ENCODE results near the gene FOXJ3.

FOXJ3 gene

DNA sequence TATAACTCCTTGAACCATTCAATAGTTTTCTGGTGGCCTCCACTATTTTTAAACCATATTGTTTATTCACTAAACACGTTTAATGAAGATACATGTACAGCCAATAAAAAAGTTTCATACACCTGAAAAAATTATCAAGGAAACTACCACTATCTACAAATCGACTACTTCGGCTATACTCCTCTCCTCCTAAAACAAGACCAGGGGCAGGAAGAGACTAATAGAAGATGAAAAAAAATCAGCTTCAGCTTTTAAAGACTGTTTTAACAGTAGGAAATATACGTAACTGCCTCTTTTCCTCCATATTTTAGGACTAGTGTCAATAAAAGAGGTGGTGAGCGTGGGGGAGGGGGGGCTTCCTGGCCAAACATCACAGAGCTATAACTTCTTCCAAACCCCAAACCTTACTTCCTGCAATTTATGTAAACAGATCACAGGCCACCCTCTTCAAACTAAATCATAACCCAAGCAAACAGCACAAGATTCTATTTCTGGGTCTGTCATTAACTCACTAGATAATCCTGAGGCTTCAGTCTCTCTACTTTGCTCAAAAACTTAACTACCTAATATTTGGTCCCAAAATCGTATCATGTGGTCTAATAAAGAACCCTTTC is 15.1 kb downstream of the FOXJ3 start:
- Histone ChIP-seq H3K36me3 (ENCODE audit: insufficient read depth, low read length) (peaks cover 4% of the 10 kb centered on the region), H3K9me3 (replicated peaks; ENCODE audit: low read length) (no peaks in the 10 kb centered on the region), H3K27me3 (ENCODE audit: control insufficient read depth, insufficient read depth, low read length) (no peaks in the 10 kb centered on the region), H3K4me2 (ENCODE audit: low read length) (peak overlapping the region; percentile 19), H3K4me1 (ENCODE audit: control insufficient read depth, insufficient read depth, low read length) (peaks cover 28% of the 10 kb centered on the region), H3K9ac (ENCODE audit: low read depth, low read length) (no peak overlapping the region), H3K4me3 (ENCODE audit: low read length) (no peak overlapping the region)

DNA sequence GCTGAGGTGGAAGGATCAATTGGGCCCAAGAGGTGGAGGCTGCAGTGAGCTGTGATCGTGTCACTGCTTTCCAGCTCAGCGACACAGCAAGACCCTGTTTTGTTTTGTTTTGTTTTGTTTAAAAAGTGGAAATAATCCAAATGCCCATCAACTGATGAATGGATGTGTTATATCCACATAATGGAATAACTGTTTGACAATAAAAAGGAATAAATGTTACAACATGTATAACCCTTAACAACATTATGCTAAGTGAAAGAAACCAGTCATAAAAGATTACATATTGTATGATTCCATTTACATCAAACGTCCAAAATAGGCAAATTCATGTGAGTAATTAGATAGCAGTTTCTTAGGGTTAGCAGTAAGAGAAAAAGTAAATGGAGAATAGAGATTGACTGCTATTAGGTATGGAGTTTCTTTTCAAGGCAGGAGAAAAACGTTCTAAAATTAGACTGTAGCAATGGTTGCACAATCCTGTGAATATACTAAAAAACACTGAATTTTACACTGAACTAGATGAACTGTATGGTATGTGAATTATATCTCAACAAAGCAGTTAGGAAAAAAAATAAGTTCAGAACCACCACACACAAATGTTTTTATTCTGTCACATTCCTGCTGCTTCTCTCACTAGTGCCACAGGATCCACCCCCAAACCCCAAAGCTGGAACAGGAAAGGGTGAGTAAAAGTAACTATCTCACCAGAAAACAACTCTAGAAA is 15.7 kb downstream of the FOXJ3 start:
- Histone ChIP-seq H3K4me2 (ENCODE audit: low read length) (peak overlapping the region; percentile 19), H3K4me1 (ENCODE audit: control insufficient read depth, insufficient read depth, low read length) (peaks cover 28% of the 10 kb centered on the region), H3K9me3 (replicated peaks; ENCODE audit: low read length) (no peaks in the 10 kb centered on the region), H3K9ac (ENCODE audit: low read depth, low read length) (no peak overlapping the region), H3K27me3 (ENCODE audit: control insufficient read depth, insufficient read depth, low read length) (no peaks in the 10 kb centered on the region), H3K4me3 (ENCODE audit: low read length) (no peak overlapping the region), H3K36me3 (ENCODE audit: insufficient read depth, low read length) (peaks cover 4% of the 10 kb centered on the region)

DNA sequence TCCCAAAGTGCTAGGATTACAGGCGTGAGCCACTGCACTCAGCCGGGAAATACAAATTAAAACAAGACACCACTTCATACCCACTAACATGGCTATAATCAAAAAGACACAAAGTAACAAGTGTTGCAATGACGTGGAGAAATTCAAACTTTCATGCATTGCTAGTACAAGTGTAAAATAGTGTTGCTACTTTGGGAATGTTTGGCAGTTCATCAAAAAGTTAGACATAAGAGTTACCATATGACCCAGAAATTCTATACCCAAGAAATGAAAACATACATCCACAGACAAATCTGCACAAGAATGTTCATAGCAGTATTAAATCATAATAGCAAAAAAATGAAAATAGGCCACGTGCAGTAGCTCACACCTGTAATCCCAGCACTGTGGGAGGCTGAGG is 16.4 kb downstream of the FOXJ3 start:
- Histone ChIP-seq H3K4me2 (ENCODE audit: low read length) (no peak overlapping the region), H3K9me3 (replicated peaks; ENCODE audit: low read length) (no peaks in the 10 kb centered on the region), H3K4me3 (ENCODE audit: low read length) (no peak overlapping the region), H3K27me3 (ENCODE audit: control insufficient read depth, insufficient read depth, low read length) (no peaks in the 10 kb centered on the region), H3K36me3 (ENCODE audit: insufficient read depth, low read length) (peaks cover 4% of the 10 kb centered on the region), H3K9ac (ENCODE audit: low read depth, low read length) (no peak overlapping the region), H3K4me1 (ENCODE audit: control insufficient read depth, insufficient read depth, low read length) (peaks cover 28% of the 10 kb centered on the region)

DNA sequence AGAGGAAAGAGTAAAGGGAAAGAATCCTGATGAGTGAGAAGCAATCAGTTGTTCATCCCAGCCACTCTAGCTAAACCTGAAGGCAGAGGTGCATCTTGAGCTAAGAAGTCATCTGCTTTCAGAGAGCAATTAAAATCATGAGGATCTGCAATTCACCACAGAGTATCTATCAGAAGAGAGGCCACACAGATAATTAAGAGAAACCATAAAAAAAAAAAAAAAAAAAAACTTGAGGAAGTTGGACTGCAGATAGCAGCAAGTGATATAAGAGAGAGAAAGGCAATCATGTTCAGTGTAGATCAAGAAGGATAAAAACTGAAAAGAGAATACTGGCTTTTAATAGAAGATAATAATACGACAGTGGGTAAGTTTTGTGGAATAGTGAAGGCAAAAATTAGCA is 17.7 kb downstream of the FOXJ3 start:
- H3K4me3 ChIP-seq (ENCODE audit: low read length), result no peak overlapping the region
- no peak overlapping the region for H3K4me2 ChIP-seq (ENCODE audit: low read length)
- H3K27me3 ChIP-seq (ENCODE audit: control insufficient read depth, insufficient read depth, low read length), result no peaks in the 10 kb centered on the region
- no peaks in the 10 kb centered on the region for H3K9me3 ChIP-seq (replicated peaks; ENCODE audit: low read length)
- no peak overlapping the region for H3K9ac ChIP-seq (ENCODE audit: low read depth, low read length)
- H3K4me1 ChIP-seq (ENCODE audit: control insufficient read depth, insufficient read depth, low read length), result peaks cover 20% of the 10 kb centered on the region
- no peaks in the 10 kb centered on the region for H3K36me3 ChIP-seq (ENCODE audit: insufficient read depth, low read length)

DNA sequence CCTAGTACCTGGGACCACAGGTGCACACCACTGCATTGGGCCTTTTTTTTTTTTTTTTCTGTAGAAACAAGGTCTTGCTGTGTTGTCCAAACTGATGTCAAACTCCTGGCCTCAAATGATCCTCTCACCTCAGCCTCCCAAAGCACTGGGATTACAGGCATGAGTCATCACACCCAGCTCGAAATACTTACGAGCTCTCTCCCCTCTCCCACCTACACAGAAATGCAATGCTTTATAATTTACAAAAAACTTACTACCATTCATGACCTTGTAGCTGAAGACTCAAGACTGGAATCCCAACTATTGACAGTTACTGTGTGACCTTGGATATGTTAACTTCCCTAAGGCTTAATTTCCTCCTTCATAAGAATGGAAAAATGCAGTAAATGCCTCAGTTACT is 18.7 kb downstream of the FOXJ3 start:
- no peaks in the 10 kb centered on the region for H3K36me3 ChIP-seq (ENCODE audit: insufficient read depth, low read length)
- H3K4me2 ChIP-seq (ENCODE audit: low read length), result no peak overlapping the region
- H3K4me1 ChIP-seq (ENCODE audit: control insufficient read depth, insufficient read depth, low read length), result peaks cover 21% of the 10 kb centered on the region
- H3K27me3 ChIP-seq (ENCODE audit: control insufficient read depth, insufficient read depth, low read length), result no peaks in the 10 kb centered on the region
- no peak overlapping the region for H3K4me3 ChIP-seq (ENCODE audit: low read length)
- H3K9ac ChIP-seq (ENCODE audit: low read depth, low read length), result no peak overlapping the region
- no peaks in the 10 kb centered on the region for H3K9me3 ChIP-seq (replicated peaks; ENCODE audit: low read length)

DNA sequence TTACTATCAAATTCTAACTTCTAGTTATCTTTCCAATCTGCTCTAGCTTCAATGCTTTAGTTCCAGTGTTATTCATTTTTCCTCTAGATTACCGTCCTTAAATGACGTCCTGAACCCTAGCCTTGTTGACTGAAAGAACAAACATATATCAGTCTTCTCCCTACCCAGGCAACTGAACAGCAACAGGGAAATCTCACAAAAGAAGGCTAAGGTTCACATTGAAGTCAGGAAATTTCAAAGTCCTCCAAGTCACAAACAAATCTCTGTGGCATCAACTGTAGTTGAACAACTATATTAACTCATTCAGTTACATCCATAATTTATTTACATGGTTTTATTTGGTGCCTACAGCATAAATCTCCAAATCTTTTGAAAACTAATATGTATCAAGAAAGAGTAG is 19.5 kb downstream of the FOXJ3 start:
- Histone ChIP-seq H3K27me3 (ENCODE audit: control insufficient read depth, insufficient read depth, low read length) (no peaks in the 10 kb centered on the region), H3K9ac (ENCODE audit: low read depth, low read length) (no peak overlapping the region), H3K4me3 (ENCODE audit: low read length) (no peak overlapping the region), H3K9me3 (replicated peaks; ENCODE audit: low read length) (no peaks in the 10 kb centered on the region), H3K36me3 (ENCODE audit: insufficient read depth, low read length) (no peaks in the 10 kb centered on the region), H3K4me1 (ENCODE audit: control insufficient read depth, insufficient read depth, low read length) (peaks cover 29% of the 10 kb centered on the region), H3K4me2 (ENCODE audit: low read length) (no peak overlapping the region)

DNA sequence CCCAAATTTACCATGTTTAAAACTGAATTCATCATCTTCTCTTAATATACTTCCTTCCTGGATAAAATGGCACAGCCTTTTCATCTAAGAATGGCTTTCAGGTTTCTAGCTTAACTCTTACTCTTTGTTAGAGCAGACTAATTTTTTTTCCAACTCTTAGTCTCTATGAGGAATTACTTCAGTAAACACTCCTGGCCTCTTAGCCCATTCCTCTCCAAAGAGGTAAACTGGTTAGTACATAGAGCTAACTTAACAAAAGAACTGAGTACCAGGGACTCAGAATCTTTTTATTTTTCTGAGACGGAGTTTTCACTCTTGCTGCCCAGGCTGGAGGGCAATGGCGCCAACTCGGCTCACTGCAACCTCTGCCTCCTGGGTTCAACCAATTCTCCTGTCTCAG is 21.1 kb downstream of the FOXJ3 start:
- no peak overlapping the region for H3K4me2 ChIP-seq (ENCODE audit: low read length)
- no peaks in the 10 kb centered on the region for H3K9me3 ChIP-seq (replicated peaks; ENCODE audit: low read length)
- H3K4me1 ChIP-seq (ENCODE audit: control insufficient read depth, insufficient read depth, low read length), result peaks cover 15% of the 10 kb centered on the region
- H3K27me3 ChIP-seq (ENCODE audit: control insufficient read depth, insufficient read depth, low read length), result no peaks in the 10 kb centered on the region
- H3K36me3 ChIP-seq (ENCODE audit: insufficient read depth, low read length), result no peaks in the 10 kb centered on the region
- no peak overlapping the region for H3K9ac ChIP-seq (ENCODE audit: low read depth, low read length)
- H3K4me3 ChIP-seq (ENCODE audit: low read length), result no peak overlapping the region

DNA sequence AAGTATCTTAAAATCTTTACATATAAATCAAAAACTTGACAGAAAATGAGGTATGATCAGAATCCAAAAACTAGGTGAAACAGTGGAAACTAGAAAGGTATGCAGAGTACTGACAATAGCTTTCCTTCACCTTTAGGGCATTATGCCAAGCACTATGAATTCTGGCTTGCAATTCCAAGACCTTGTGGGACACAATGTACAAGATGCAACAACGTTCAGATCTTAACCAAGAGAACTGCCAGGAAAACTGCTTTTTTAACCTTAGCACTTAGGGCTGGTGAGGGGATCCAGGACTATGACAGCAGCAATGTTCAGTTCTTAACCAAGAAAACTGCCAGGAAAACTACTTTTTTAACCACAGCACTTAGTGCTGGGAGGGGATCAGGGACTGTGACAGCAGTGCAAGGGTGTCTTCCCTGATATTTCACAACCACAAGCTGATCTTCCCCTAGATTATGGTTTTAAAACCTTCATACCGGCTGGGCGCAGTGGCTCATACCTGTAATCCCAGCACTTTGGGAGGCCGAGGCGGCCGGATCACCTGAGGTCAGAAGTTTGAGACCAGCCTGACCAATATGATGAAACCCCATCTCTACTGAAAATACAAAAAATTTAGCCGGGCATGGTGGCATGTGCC is 22.3 kb downstream of the FOXJ3 start:
- peaks cover 9% of the 10 kb centered on the region for H3K4me1 ChIP-seq (ENCODE audit: control insufficient read depth, insufficient read depth, low read length)
- H3K27me3 ChIP-seq (ENCODE audit: control insufficient read depth, insufficient read depth, low read length), result no peaks in the 10 kb centered on the region
- H3K9ac ChIP-seq (ENCODE audit: low read depth, low read length), result no peak overlapping the region
- no peaks in the 10 kb centered on the region for H3K36me3 ChIP-seq (ENCODE audit: insufficient read depth, low read length)
- H3K4me2 ChIP-seq (ENCODE audit: low read length), result no peak overlapping the region
- H3K9me3 ChIP-seq (replicated peaks; ENCODE audit: low read length), result no peaks in the 10 kb centered on the region
- no peak overlapping the region for H3K4me3 ChIP-seq (ENCODE audit: low read length)

DNA sequence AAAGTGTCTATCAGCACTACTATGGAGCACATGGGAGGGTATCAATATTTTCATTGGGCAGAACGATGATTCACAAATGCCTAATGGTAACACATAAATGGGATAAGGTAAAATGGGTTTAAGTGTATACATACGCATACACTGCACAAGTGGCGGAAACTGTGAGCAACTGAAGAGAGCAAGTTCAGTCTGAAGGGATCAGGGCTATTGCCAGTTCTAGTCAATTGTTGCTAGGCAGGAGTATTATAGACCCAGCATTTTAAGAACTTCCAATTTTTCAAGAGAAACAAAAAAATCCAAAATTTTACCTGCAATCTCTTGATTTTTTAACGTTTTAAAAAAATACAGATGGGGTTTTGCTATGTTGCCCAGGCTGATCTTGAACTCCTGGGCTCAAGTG is 23.1 kb downstream of the FOXJ3 start:
- H3K4me1 ChIP-seq (ENCODE audit: control insufficient read depth, insufficient read depth, low read length), result peaks cover 9% of the 10 kb centered on the region
- H3K9ac ChIP-seq (ENCODE audit: low read depth, low read length), result no peak overlapping the region
- no peak overlapping the region for H3K4me3 ChIP-seq (ENCODE audit: low read length)
- H3K9me3 ChIP-seq (replicated peaks; ENCODE audit: low read length), result no peaks in the 10 kb centered on the region
- H3K27me3 ChIP-seq (ENCODE audit: control insufficient read depth, insufficient read depth, low read length), result no peaks in the 10 kb centered on the region
- no peaks in the 10 kb centered on the region for H3K36me3 ChIP-seq (ENCODE audit: insufficient read depth, low read length)
- no peak overlapping the region for H3K4me2 ChIP-seq (ENCODE audit: low read length)

DNA sequence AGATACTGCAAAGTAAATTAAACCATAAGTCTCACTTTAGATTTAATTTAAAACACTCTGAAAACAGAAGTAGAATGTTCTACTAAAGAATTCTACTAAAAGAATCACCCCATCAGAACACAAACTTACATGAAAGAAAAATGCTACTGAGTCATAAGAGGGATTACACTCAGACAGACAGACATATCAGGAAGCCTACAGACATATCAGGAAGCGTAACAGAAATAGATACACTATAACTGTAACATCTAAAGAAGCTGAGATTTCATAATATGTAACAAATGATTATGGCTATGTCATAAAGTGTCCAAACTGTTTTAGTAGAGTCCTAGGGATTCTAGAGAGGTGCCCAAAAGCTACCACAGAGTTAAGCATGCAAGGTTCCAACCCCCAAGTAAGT is 23.9 kb downstream of the FOXJ3 start:
- H3K4me3 ChIP-seq (ENCODE audit: low read length), result no peak overlapping the region
- H3K4me1 ChIP-seq (ENCODE audit: control insufficient read depth, insufficient read depth, low read length), result peaks cover 9% of the 10 kb centered on the region
- no peaks in the 10 kb centered on the region for H3K36me3 ChIP-seq (ENCODE audit: insufficient read depth, low read length)
- H3K9ac ChIP-seq (ENCODE audit: low read depth, low read length), result no peak overlapping the region
- H3K9me3 ChIP-seq (replicated peaks; ENCODE audit: low read length), result no peaks in the 10 kb centered on the region
- no peaks in the 10 kb centered on the region for H3K27me3 ChIP-seq (ENCODE audit: control insufficient read depth, insufficient read depth, low read length)
- H3K4me2 ChIP-seq (ENCODE audit: low read length), result peak overlapping the region; percentile 34

DNA sequence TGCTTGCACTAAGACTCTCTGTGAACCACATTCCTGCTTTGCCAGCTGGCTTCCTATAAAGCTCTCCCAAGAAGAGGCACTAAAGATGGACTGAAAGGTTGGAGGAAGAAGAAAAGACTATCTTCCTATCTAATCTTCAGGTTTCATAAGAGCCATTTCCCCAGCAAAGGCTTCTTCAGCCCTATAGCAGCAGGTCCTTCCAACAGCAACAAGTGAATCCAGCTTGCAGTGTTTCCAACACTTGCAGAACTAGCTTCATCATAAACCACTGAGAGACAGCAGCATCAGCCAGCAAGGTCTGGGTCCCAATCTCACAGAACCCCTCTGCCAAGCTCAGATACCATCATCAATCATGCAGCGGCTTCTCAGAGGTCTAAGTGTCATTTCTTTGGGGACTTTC is 28.1 kb downstream of the FOXJ3 start:
- Histone ChIP-seq H3K4me2 (ENCODE audit: low read length) (no peak overlapping the region), H3K9me3 (replicated peaks; ENCODE audit: low read length) (no peaks in the 10 kb centered on the region), H3K4me3 (ENCODE audit: low read length) (no peak overlapping the region), H3K36me3 (ENCODE audit: insufficient read depth, low read length) (peaks cover 16% of the 10 kb centered on the region), H3K4me1 (ENCODE audit: control insufficient read depth, insufficient read depth, low read length) (peaks cover 13% of the 10 kb centered on the region), H3K9ac (ENCODE audit: low read depth, low read length) (no peak overlapping the region), H3K27me3 (ENCODE audit: control insufficient read depth, insufficient read depth, low read length) (no peaks in the 10 kb centered on the region)

DNA sequence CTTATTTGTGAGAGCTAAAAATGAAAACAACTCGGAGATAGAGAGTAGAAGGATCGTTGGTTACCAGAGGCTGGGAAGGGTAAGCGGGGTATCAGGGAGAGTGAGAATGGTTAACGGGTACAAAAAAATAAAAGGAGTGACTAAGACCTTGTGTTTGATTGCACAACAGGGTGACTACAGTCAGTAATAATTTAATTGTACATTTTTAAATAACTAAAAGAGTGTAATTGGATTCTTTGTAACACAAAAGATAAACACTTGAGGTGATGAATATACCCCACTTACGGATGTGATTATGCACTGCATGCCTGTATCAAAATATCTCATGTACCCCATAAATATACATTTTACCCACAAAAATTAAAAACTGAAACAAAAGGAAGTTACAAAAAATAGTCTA is 29.4 kb downstream of the FOXJ3 start:
- Histone ChIP-seq H3K36me3 (ENCODE audit: insufficient read depth, low read length) (peaks cover 21% of the 10 kb centered on the region), H3K9ac (ENCODE audit: low read depth, low read length) (no peak overlapping the region), H3K4me2 (ENCODE audit: low read length) (no peak overlapping the region), H3K4me3 (ENCODE audit: low read length) (no peak overlapping the region), H3K9me3 (replicated peaks; ENCODE audit: low read length) (no peaks in the 10 kb centered on the region), H3K27me3 (ENCODE audit: control insufficient read depth, insufficient read depth, low read length) (no peaks in the 10 kb centered on the region), H3K4me1 (ENCODE audit: control insufficient read depth, insufficient read depth, low read length) (peaks cover 4% of the 10 kb centered on the region)
